ENCODE measurements around the gene RABAC1. TPM values are rescaled to one million over a fixed set of nuclear protein-coding genes. Genes with fewer than 3 reads are reported as not detected.

RABAC1 gene
- total RNA-seq, 1 experiment from 2014 or later: 114 TPM

- BruUV-seq (replicated peaks): no TSS peak
- ChIA-PET POLR2A (ENCODE audit: low non-redundant PET) (no interaction called here), CTCF (no interaction called here)
- no peak for DNase-seq (ENCODE audit: low spot score)
- Histone ChIP-seq H3K9me3 (ENCODE audit: low read depth, low read length, poor library complexity, severe bottlenecking) (no peaks in the 10 kb centered on the region), H3K4me1 (ENCODE audit: insufficient read depth, low read length, poor library complexity, severe bottlenecking) (peaks cover 51% of the 10 kb centered on the region), H3K4me3 (ENCODE audit: low read depth, low read length, poor library complexity, severe bottlenecking) (no peak overlapping the region), H3K27me3 (replicated peaks; ENCODE audit: insufficient read depth, low read depth, low read length, poor library complexity) (no peaks in the 10 kb centered on the region), H3K27ac (ENCODE audit: low read depth, low read length, poor library complexity, severe bottlenecking) (no peak overlapping the region), H3K36me3 (ENCODE audit: insufficient read depth, low read length, poor library complexity, severe bottlenecking) (no peaks in the 10 kb centered on the region)
- intact Hi-C loops (cut with micrococcal nuclease; ENCODE audit: unreplicated experiment): loop anchor here (5.0 kb wide), 1 partner anchor 47 kb away; the partner anchor contains the start of gene ARHGEF1
- TF ChIP-seq EZH2 (IDR thresholded peaks at IDR 0.05; ENCODE audit: borderline replicate concordance, low read depth, low read length, poor library complexity, severe bottlenecking): no peak
- TF ChIP-seq, protein P1, sequence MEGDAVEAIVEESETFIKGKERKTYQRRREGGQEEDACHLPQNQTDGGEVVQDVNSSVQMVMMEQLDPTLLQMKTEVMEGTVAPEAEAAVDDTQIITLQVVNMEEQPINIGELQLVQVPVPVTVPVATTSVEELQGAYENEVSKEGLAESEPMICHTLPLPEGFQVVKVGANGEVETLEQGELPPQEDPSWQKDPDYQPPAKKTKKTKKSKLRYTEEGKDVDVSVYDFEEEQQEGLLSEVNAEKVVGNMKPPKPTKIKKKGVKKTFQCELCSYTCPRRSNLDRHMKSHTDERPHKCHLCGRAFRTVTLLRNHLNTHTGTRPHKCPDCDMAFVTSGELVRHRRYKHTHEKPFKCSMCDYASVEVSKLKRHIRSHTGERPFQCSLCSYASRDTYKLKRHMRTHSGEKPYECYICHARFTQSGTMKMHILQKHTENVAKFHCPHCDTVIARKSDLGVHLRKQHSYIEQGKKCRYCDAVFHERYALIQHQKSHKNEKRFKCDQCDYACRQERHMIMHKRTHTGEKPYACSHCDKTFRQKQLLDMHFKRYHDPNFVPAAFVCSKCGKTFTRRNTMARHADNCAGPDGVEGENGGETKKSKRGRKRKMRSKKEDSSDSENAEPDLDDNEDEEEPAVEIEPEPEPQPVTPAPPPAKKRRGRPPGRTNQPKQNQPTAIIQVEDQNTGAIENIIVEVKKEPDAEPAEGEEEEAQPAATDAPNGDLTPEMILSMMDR (conservative IDR thresholded peaks at IDR 0.05; ENCODE audit: low read depth, low read length): no peak
Measured at GRCh38 chr19:41929536-41930071, 29.5 kb downstream of the RABAC1 start.

- peaks cover 44% of the 10 kb centered on the region for H3K4me1 ChIP-seq (ENCODE audit: insufficient read depth, low read length, poor library complexity, severe bottlenecking)
- intact Hi-C loops (cut with micrococcal nuclease; ENCODE audit: unreplicated experiment): no loop called here
- POLR2A ChIA-PET (ENCODE audit: low non-redundant PET): no interaction called here
- H3K36me3 ChIP-seq (ENCODE audit: insufficient read depth, low read length, poor library complexity, severe bottlenecking): no peaks in the 10 kb centered on the region
- TF ChIP-seq EZH2 (IDR thresholded peaks at IDR 0.05; ENCODE audit: borderline replicate concordance, low read depth, low read length, poor library complexity, severe bottlenecking): no peak
- TF ChIP-seq, protein P1 (conservative IDR thresholded peaks at IDR 0.05; ENCODE audit: low read depth, low read length): no peak
- H3K4me3 ChIP-seq (ENCODE audit: low read depth, low read length, poor library complexity, severe bottlenecking): peak overlapping the region; percentile 63
- BruUV-seq (replicated peaks): no TSS peak
- no peak overlapping the region for H3K27ac ChIP-seq (ENCODE audit: low read depth, low read length, poor library complexity, severe bottlenecking)
- H3K9me3 ChIP-seq (ENCODE audit: low read depth, low read length, poor library complexity, severe bottlenecking): no peaks in the 10 kb centered on the region
- H3K27me3 ChIP-seq (replicated peaks; ENCODE audit: insufficient read depth, low read depth, low read length, poor library complexity): no peaks in the 10 kb centered on the region
- CTCF ChIA-PET: no interaction called here
- no peak for DNase-seq (ENCODE audit: low spot score)
Measured at GRCh38 chr19:41928754-41929535, 30.2 kb downstream of the RABAC1 start.

DNA sequence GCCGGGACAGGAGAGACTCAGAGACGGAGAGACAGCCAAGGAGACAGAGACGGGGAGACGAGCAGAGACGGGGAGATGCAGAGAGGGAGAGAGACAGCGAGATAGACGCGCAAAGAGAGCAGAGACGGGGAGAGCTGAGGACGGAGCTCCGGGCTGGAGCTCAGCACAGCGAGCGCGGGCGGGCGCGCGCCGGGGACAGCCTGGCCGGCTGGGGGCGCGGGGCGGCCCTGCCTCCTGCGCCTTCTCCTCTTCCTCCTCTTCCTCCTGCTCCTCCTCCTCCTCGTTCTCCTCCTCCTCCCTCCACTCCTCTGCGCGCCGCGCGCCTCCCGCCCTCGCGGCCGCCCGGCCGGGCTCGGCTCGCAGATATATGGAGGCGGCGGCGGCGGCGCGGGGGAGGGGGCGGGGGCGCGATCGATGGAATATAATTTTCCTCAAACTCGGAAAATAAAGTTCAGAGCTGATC lies 30.9 kb downstream of the RABAC1 start, which contains the start of gene ERFL:
Gene ERFL (minus strand): TSS at position 229 of the 463 bp plus-strand sequence. CDS start 15,530 bp downstream, outside the sequence.
- Histone ChIP-seq H3K27ac (ENCODE audit: low read depth, low read length, poor library complexity, severe bottlenecking) (peak within 1 kb of the TSS; percentile 28), H3K36me3 (ENCODE audit: insufficient read depth, low read length, poor library complexity, severe bottlenecking) (no peaks in the 10 kb centered on the region), H3K4me3 (ENCODE audit: low read depth, low read length, poor library complexity, severe bottlenecking) (peak within 1 kb of the TSS; percentile 63), H3K27me3 (replicated peaks; ENCODE audit: insufficient read depth, low read depth, low read length, poor library complexity) (no peaks in the 10 kb centered on the region), H3K4me1 (ENCODE audit: insufficient read depth, low read length, poor library complexity, severe bottlenecking) (peaks cover 41% of the 10 kb centered on the region), H3K9me3 (ENCODE audit: low read depth, low read length, poor library complexity, severe bottlenecking) (no peaks in the 10 kb centered on the region)
- no TSS peak for BruUV-seq (replicated peaks)
- no peak for TF ChIP-seq EZH2 (IDR thresholded peaks at IDR 0.05; ENCODE audit: borderline replicate concordance, low read depth, low read length, poor library complexity, severe bottlenecking)
- TF ChIP-seq, protein P1 (conservative IDR thresholded peaks at IDR 0.05; ENCODE audit: low read depth, low read length): no peak
- intact Hi-C loops (cut with micrococcal nuclease; ENCODE audit: unreplicated experiment): no loop called here
- no peak for DNase-seq (ENCODE audit: low spot score)
- CTCF ChIA-PET: no interaction called here
- POLR2A ChIA-PET (ENCODE audit: low non-redundant PET): no interaction called here
